ENCODE results near the gene VWA5B1.

The VWA5B1 gene

DNA sequence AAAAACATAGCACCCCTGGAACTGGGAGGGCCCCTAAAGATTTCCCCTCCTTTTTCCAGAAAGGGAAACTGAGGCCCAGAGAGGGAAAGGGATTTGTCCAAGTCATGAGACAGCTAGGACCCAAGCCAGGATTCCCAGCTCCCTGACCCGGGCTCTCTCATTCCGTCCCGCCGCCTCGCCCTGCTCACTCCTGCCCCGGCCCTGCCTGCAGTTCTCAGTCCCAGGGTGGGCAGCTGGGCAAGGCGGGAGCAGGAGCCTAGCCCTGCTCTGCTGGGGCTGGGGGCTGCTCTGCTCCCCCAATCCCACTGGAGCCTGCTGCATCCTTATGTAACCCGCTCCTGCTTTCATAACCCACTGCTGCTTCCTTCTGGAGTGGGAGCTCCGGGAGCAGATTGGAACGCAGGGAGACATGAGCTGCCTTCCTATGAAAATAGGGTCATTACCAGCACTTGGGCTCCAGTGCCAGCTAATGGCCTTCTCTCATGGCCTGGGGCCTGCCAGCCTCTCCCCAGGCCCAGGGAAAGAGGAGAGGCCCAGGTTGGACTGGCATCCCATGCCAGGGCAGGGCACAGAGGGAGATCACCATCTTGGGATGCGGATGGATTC is 110.8 kb downstream of the VWA5B1 start:
- Histone ChIP-seq H3K79me2 (ENCODE audit: low read length) (no peaks in the 10 kb centered on the region), H2AFZ (ENCODE audit: low read length) (no peak overlapping the region), H3K9ac (ENCODE audit: low read length) (no peak overlapping the region), H3K4me1 (ENCODE audit: low read length) (no peaks in the 10 kb centered on the region), H3K27me3 (replicated peaks; ENCODE audit: insufficient read depth, low read length) (peaks cover 89% of the 10 kb centered on the region), H3K4me3 (ENCODE audit: low read length) (no peak overlapping the region), H3F3A (ENCODE audit: insufficient read depth, low read length) (no peaks in the 10 kb centered on the region), H3K36me3 (replicated peaks; ENCODE audit: insufficient read depth, low read length) (no peaks in the 10 kb centered on the region), H3K4me2 (ENCODE audit: low read depth, low read length) (no peak overlapping the region), H3K9me2 (replicated peaks; ENCODE audit: insufficient read depth, low read length) (no peaks in the 10 kb centered on the region), H4K20me1 (ENCODE audit: insufficient read depth, low read length) (no peaks in the 10 kb centered on the region), H3K9me3 (replicated peaks; ENCODE audit: insufficient read depth, low read length) (no peaks in the 10 kb centered on the region), H3K27ac (ENCODE audit: low read length) (no peak overlapping the region)
- TF ChIP-seq, protein P1, sequence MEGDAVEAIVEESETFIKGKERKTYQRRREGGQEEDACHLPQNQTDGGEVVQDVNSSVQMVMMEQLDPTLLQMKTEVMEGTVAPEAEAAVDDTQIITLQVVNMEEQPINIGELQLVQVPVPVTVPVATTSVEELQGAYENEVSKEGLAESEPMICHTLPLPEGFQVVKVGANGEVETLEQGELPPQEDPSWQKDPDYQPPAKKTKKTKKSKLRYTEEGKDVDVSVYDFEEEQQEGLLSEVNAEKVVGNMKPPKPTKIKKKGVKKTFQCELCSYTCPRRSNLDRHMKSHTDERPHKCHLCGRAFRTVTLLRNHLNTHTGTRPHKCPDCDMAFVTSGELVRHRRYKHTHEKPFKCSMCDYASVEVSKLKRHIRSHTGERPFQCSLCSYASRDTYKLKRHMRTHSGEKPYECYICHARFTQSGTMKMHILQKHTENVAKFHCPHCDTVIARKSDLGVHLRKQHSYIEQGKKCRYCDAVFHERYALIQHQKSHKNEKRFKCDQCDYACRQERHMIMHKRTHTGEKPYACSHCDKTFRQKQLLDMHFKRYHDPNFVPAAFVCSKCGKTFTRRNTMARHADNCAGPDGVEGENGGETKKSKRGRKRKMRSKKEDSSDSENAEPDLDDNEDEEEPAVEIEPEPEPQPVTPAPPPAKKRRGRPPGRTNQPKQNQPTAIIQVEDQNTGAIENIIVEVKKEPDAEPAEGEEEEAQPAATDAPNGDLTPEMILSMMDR (IDR thresholded peaks at IDR 0.05; ENCODE audit: low read length), result no peak
- no peak for TF ChIP-seq EZH2 (optimal IDR thresholded peaks at IDR 0.05; ENCODE audit: low read depth, low read length)
- no peak for TF ChIP-seq EZH2phosphoT487 (IDR thresholded peaks at IDR 0.05; ENCODE audit: low read length)
- no peak for DNase-seq

DNA sequence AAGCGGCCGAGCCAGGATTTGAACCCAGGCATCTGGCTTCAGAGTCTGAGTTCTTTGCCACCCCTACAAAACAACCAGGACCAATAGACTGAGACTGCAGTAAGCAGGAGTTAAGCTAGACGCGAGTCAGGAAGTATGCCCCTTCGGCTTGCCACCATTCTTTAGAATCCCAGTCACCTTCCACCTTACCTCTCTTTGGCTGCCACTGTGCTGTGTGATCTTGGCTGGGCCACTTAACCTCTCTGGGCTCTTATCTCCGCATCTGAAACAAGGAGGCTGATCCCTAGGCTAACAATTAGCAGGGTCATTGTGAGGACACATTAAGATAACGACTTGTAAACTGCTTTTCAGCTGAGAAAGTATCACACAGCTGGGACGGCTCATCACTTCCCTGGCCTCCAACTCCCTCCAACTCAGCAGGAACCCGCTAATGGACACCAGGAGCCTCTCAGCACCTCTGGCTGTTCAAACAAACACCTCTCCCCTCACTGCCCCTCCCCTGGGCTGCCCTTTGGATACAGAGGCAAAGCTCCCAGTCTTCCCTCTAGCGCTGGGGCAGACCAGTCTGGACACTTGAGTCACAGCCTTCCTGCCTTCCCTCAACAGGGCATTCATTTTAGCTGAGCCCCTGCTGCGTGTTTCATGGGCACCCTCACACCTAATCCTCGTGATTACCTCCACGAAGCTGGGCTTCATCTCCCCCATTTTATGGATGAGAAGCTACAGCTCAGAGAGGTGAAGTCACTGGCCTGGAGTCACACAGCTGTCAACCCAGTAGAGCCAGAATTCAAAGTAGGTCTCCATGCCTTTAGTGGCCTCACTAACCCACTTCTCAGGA is 112.1 kb downstream of the VWA5B1 start:
- H3K4me2 ChIP-seq (ENCODE audit: low read depth, low read length), result no peak overlapping the region
- H3K9me3 ChIP-seq (replicated peaks; ENCODE audit: insufficient read depth, low read length), result no peaks in the 10 kb centered on the region
- H3K27ac ChIP-seq (ENCODE audit: low read length), result no peak overlapping the region
- H3K4me3 ChIP-seq (ENCODE audit: low read length), result no peak overlapping the region
- H3K27me3 ChIP-seq (replicated peaks; ENCODE audit: insufficient read depth, low read length), result peaks cover 85% of the 10 kb centered on the region
- H3K9ac ChIP-seq (ENCODE audit: low read length), result no peak overlapping the region
- no peaks in the 10 kb centered on the region for H3K36me3 ChIP-seq (replicated peaks; ENCODE audit: insufficient read depth, low read length)
- DNase-seq, result no peak
- no peaks in the 10 kb centered on the region for H3K79me2 ChIP-seq (ENCODE audit: low read length)
- no peaks in the 10 kb centered on the region for H4K20me1 ChIP-seq (ENCODE audit: insufficient read depth, low read length)
- no peaks in the 10 kb centered on the region for H3K4me1 ChIP-seq (ENCODE audit: low read length)
- TF ChIP-seq EZH2 (optimal IDR thresholded peaks at IDR 0.05; ENCODE audit: low read depth, low read length), result no peak
- TF ChIP-seq, protein P1 (IDR thresholded peaks at IDR 0.05; ENCODE audit: low read length), result no peak
- no peak for TF ChIP-seq EZH2phosphoT487 (IDR thresholded peaks at IDR 0.05; ENCODE audit: low read length)
- H3K9me2 ChIP-seq (replicated peaks; ENCODE audit: insufficient read depth, low read length), result no peaks in the 10 kb centered on the region
- H3F3A ChIP-seq (ENCODE audit: insufficient read depth, low read length), result no peaks in the 10 kb centered on the region
- no peak overlapping the region for H2AFZ ChIP-seq (ENCODE audit: low read length)

DNA sequence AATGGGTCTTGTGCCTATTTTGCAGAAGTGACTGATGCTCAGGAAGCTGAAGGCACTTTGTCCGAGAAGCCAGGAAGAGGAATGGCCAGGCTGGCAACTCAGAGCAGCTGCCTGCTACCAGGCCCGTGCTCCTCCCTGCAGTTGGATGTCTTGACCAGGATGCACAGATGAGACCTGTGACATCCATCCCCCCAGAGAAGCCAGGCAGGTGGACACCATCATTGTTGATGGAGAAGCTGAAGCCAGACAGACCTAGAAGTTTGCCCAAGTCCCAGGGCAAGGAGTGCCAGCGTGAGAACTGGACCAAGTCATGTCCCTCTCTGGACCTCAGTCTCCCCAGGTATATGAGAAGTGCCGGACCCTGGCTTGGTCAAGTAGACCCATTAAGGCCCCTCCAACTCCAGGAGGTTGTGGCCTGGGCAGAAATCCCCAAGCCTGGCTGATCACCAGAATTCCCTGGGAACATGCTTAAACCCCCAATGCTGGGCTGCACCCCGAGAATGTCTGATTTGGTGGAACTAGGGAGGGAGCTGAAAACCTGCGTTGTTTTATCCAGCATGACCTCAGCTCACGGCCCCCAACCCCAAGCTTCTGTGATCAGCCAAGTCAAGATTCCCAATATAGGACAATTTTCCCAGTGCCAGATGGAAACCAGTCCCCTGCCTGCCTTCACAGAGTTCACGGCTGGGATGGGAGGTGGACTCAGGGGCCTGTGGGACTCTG is 112.9 kb downstream of the VWA5B1 start:
- H3K27ac ChIP-seq (ENCODE audit: low read length), result no peak overlapping the region

More for the DNA sequence above, 112.9 kb downstream of the VWA5B1 start:
- Histone ChIP-seq H3F3A (ENCODE audit: insufficient read depth, low read length) (no peaks in the 10 kb centered on the region), H3K4me2 (ENCODE audit: low read depth, low read length) (no peak overlapping the region), H3K4me1 (ENCODE audit: low read length) (no peaks in the 10 kb centered on the region), H3K9me2 (replicated peaks; ENCODE audit: insufficient read depth, low read length) (no peaks in the 10 kb centered on the region), H3K9ac (ENCODE audit: low read length) (no peak overlapping the region), H3K27me3 (replicated peaks; ENCODE audit: insufficient read depth, low read length) (peaks cover 79% of the 10 kb centered on the region), H3K4me3 (ENCODE audit: low read length) (no peak overlapping the region), H2AFZ (ENCODE audit: low read length) (no peak overlapping the region), H3K9me3 (replicated peaks; ENCODE audit: insufficient read depth, low read length) (no peaks in the 10 kb centered on the region), H3K36me3 (replicated peaks; ENCODE audit: insufficient read depth, low read length) (no peaks in the 10 kb centered on the region), H4K20me1 (ENCODE audit: insufficient read depth, low read length) (no peaks in the 10 kb centered on the region), H3K79me2 (ENCODE audit: low read length) (no peaks in the 10 kb centered on the region)
- TF ChIP-seq, protein P1 (IDR thresholded peaks at IDR 0.05; ENCODE audit: low read length), result no peak
- TF ChIP-seq EZH2 (optimal IDR thresholded peaks at IDR 0.05; ENCODE audit: low read depth, low read length) (no peak), EZH2phosphoT487 (IDR thresholded peaks at IDR 0.05; ENCODE audit: low read length) (no peak)
- DNase-seq, result no peak
